GM12875 (cell line): Measurements from ENCODE around the gene RXFP1.

Experiments
- H3K4me3 ChIP-seq: one replicate; pipeline ENCODE4 v1.5.1; 2011; ENCODE audit warnings: low read depth, low read length, control low read depth
- TF ChIP-seq, protein P1 (sequence below): IDR thresholded peaks from 2 replicates; pipeline ENCODE4 v1.5.1; 2011; ENCODE audit warnings: low read depth, mild to moderate bottlenecking, control low read depth, inconsistent platforms, low read length, moderate library complexity, borderline replicate concordance; ENCODE audit not compliant: insufficient read depth

The RXFP1 gene

DNA sequence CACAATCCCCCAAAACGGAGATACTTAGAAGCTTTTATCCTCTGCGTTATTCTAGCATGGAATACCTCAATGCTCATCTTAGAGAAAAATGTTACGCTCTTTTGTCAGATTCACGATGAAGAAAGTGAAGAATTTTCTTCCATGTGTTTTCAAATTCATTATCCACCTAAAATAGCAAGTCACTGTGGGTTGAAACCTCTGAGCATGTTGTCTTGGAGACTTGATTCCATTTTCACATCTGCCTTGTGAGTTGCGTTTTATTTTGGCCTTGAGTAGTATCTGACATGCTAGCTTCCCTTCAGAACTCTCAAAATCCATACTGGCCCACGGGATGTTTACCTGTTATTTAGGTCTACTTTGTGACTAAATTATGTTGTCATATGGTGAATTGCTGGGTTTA is 83.7 kb downstream of the RXFP1 start:
- TF ChIP-seq, protein P1, sequence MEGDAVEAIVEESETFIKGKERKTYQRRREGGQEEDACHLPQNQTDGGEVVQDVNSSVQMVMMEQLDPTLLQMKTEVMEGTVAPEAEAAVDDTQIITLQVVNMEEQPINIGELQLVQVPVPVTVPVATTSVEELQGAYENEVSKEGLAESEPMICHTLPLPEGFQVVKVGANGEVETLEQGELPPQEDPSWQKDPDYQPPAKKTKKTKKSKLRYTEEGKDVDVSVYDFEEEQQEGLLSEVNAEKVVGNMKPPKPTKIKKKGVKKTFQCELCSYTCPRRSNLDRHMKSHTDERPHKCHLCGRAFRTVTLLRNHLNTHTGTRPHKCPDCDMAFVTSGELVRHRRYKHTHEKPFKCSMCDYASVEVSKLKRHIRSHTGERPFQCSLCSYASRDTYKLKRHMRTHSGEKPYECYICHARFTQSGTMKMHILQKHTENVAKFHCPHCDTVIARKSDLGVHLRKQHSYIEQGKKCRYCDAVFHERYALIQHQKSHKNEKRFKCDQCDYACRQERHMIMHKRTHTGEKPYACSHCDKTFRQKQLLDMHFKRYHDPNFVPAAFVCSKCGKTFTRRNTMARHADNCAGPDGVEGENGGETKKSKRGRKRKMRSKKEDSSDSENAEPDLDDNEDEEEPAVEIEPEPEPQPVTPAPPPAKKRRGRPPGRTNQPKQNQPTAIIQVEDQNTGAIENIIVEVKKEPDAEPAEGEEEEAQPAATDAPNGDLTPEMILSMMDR: no peak
- H3K4me3 ChIP-seq: no peak overlapping the region

DNA sequence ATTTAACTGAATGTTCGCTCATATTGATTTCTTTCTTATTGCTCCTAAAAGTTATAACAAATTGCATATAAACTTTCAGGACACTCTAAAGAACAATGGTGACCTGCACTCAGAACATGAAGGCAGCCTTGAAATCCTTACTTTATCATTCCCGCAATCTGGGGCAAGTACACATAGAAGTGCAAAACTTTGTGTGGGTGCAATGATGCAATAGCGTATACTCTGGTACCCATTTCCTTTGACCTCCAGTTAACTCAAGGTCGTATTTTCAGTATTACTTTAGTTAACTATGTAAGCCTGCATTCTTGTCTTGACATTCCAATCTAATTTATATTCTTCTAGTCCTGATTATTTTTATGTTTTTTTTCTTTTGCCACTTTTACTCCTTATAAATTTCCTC is 85.3 kb downstream of the RXFP1 start:
- H3K4me3 ChIP-seq: no peak overlapping the region
- TF ChIP-seq, protein P1: no peak

DNA sequence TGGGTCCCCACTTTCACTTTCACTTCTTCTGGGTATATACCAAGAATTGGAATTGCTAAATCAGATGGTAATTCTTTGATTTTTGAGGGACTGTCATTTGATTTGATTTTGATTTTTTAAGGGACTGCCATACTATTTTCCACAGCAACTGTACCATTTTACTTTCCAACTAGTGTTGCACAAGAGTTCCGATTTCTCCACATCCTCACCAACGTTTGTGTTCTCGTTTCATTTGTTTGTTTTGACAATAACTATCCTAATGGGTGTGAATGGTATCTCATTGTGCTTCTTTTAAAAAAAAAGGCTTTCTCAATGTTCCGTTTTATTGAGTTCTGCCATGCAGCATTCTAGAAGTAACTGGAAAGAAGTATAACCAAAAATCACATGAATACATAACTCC is 87.4 kb downstream of the RXFP1 start:
- no peak overlapping the region for H3K4me3 ChIP-seq
- TF ChIP-seq, protein P1: no peak

DNA sequence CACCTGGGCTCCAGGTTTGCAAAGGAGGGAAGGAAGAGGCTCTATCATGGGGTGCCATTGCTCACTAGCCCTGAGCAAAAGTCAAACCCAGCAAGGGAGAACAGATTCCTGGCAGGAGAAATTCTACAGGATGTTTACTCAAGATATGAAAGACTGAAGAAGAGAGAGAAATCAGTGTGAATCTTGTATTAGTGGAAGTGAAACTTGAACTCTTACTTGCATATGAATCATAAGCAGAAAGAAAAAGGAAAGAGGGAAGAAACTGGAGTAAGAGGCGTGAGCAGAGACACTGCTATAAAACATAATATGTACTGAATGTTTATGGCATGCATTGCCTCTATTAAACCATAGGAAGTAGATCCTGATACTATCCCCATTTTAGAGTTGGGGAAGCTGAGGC is 89.1 kb downstream of the RXFP1 start:
- H3K4me3 ChIP-seq: no peak overlapping the region
- TF ChIP-seq, protein P1: no peak

DNA sequence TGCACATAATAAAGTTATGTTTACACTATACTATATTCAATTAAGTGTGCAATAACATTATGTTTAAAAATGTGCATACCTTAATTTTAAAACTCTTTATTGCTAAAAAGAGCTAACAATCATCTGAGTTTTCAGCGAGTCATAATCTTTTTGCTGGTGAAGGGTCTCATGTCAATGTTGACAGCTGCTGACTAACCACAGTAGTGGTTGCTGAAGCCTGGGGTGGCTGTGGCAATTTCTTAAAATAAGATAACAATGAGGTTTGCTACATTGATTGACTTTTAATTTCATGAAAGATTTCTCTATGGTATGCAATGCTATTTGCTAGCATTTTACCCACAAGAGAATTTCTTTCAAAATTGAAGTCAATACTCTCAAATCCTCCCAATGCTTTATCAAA is 91.4 kb downstream of the RXFP1 start:
- TF ChIP-seq, protein P1: no peak
- no peak overlapping the region for H3K4me3 ChIP-seq

DNA sequence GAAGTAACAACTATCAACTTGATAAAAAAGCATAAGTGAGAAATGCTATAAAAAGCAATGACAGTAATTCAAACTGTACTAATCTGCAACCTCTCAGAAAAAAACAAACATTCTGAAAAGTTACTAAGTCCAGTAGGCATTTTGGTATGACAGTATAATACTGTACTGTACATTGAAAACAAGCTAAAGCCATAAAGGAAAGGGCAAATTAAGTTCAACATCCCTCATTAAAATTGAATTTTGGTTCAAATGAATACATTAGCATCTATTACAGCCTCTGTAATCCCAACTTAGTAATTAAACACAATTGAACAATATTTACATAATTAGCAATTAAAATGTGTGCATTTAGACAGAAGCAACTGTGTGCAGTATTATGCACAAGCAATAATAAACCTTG is 96.3 kb downstream of the RXFP1 start:
- TF ChIP-seq, protein P1: no peak
- H3K4me3 ChIP-seq: no peak overlapping the region

DNA sequence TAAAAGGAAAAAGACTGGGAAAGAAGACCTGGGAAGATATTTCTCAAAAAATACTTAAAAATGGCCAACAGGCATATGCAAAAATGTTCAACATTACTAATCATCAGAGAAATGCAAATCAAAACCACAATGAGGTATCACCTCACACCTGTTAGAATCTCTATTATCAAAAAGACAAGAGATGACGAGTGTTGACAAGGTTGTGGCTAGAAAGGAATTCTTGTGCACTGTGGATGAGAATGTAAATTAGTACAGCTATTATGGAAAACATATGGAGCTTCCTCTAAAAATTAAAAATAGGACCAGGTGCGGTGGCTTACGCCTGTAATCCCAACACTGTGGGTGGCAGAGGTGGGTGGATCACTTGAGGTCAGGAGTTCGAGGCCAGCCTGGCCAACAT is 100.0 kb downstream of the RXFP1 start:
- H3K4me3 ChIP-seq: no peak overlapping the region
- TF ChIP-seq, protein P1: no peak
